HT-29 (cell line): ENCODE data around the gene TAMALIN. TPM values are rescaled to one million over a fixed set of nuclear protein-coding genes. Genes with fewer than 3 reads are reported as not detected.

Experiments
- small RNA-seq: library from RNA; depleted of rRNA; stranded (forward); fragments of <200 nt; gene quantifications from one replicate; pipeline ENCODE3, GENCODE V24; 2014
- total RNA-seq: library from RNA; depleted of rRNA; stranded (reverse); fragments of >200 nt; shearing (Covaris generic); gene quantifications from 2 replicates; pipeline ENCODE4 v1.2.3, GENCODE V29; 2014; rRNA removed

Gene TAMALIN
- total RNA-seq, 1 experiment from 2014 or later: 0.05 TPM

Small RNA genes within 50 kb of the gene (small RNA-seq; reads per million reads assigned to genes)
- not detected for gene RNU6-574P

Other genes with a start within 250 kb of the TAMALIN start
- not detected in 2 replicates for gene FIGNL2, start 158.2 kb upstream of the TAMALIN start, total RNA-seq
- not detected in 2 replicates for gene ANKRD33, start 118.8 kb upstream of the TAMALIN start, total RNA-seq
- not detected in 2 replicates for gene ACVRL1, start 99.4 kb upstream of the TAMALIN start, total RNA-seq
- 10.6 and 14.2 TPM in 2 replicates for gene ACVR1B, start 55.2 kb upstream of the TAMALIN start, total RNA-seq
- 49.6 and 61.2 TPM in 2 replicates for gene NR4A1, start 44.5 kb downstream of the TAMALIN start, total RNA-seq
- 105 and 114 TPM in 2 replicates for gene ATG101, start 63.0 kb downstream of the TAMALIN start, total RNA-seq
- not detected in 2 replicates for gene SMIM41, start 72.8 kb downstream of the TAMALIN start, total RNA-seq
- gene KRT80, start 185.1 kb downstream of the TAMALIN start, total RNA-seq: 24.7 and 27.0 TPM in 2 replicates
- 3.8 and 11.9 TPM in 2 replicates for gene KRT7, start 226.3 kb downstream of the TAMALIN start, total RNA-seq